ENCODE measurements around the gene POMGNT2. TPM values are rescaled to one million over a fixed set of nuclear protein-coding genes. Genes with fewer than 3 reads are reported as not detected.

Gene POMGNT2
- polyA plus RNA-seq, 4 donors = 19.7 to 31.9 (median 20.7) TPM

GRCh38 chr3:43104039-43104438, 1.8 kb downstream of the POMGNT2 start:
- no peak for DNase-seq (ENCODE audit: low read depth in 4 of 4, low spot score in 3 of 4)

- no peak for DNase-seq (ENCODE audit: low read depth in 4 of 4, low spot score in 3 of 4)
Measured at GRCh38 chr3:43102773-43103480, 3.0 kb downstream of the POMGNT2 start.

GRCh38 chr3:43098761-43099160, 7.1 kb downstream of the POMGNT2 start:
- no peak for DNase-seq (ENCODE audit: low read depth in 4 of 4, low spot score in 3 of 4)

- DNase-seq (ENCODE audit: low read depth in 4 of 4, low spot score in 3 of 4) = no peak
Measured at GRCh38 chr3:43097400-43098080, 8.3 kb downstream of the POMGNT2 start.

GRCh38 chr3:43096761-43097160, 9.1 kb downstream of the POMGNT2 start:
- DNase-seq (ENCODE audit: low read depth in 4 of 4, low spot score in 3 of 4) = no peak

DNA sequence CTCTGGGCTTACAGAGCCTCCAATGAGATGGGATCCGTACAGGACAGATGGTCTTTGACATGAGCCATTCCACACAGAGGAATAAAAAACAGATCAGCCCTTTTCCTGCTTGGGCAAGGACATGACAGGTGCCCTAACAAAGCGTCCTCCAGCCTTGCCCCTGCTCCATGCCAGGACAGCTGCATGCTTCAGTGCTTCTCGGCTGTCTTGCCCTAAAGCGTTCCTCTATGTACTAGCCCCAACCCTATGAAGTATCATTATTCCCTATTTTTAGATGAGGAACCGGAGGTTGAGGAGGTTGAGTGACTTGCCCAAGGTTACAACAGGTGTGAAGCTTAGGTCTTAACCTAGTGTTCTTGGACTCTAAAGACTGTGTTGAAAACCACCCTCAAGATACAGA, 10.5 kb downstream of the POMGNT2 start:
- no peak for DNase-seq (ENCODE audit: low read depth in 4 of 4, low spot score in 3 of 4)

- DNase-seq (ENCODE audit: low read depth in 4 of 4, low spot score in 3 of 4) = no peak
Measured at GRCh38 chr3:43094851-43095250, 11.0 kb downstream of the POMGNT2 start.

GRCh38 chr3:43094381-43094780, 11.5 kb downstream of the POMGNT2 start:
- DNase-seq (ENCODE audit: low read depth in 4 of 4, low spot score in 3 of 4) = no peak

DNA sequence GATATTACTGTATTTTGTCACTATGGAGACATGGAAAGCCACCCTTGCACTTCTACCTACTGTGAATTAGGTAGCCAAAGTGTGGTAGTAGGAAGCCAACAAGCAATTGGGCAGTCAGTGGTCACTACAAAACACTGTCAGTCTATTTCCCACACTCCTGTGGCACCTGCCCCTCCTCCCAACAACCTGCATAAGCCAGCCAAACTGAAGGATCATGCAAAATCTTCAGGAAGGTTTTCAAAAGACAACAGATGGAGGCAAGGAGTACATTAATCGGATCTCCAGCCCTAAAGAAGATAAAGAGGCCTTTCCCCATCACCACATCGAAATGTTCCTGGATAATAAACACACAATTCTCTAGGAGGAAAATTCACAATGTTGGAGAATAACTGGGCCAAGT, 11.9 kb downstream of the POMGNT2 start:
- DNase-seq (ENCODE audit: low read depth in 4 of 4, low spot score in 3 of 4) = no peak

GRCh38 chr3:43093006-43093405, 12.9 kb downstream of the POMGNT2 start:
- no peak for DNase-seq (ENCODE audit: low read depth in 4 of 4, low spot score in 3 of 4)

- DNase-seq (ENCODE audit: low read depth in 4 of 4, low spot score in 3 of 4) = no peak
Measured at GRCh38 chr3:43091481-43091880, 14.4 kb downstream of the POMGNT2 start.

GRCh38 chr3:43090238-43090637, 15.6 kb downstream of the POMGNT2 start:
- DNase-seq (ENCODE audit: low read depth in 4 of 4, low spot score in 3 of 4) = no peak

DNA sequence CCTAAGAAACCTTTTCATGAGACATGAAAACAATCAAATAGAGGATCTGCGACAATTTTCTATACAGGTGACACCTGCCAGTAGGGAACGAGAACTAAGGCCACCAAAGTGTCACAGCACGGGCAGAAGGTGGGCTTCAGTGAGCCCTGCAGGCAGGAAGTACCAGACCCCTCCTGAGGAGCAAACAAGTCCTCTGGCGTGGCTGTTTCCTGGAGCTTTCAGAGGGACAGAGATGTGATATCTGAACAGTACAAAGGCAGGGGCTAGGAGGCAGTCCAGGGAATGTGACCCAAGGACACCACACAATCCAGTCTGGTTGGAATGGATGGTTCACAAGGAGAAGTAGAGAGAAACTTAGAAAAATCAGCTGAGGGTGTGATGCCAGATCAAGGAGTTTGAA, 16.8 kb downstream of the POMGNT2 start:
- DNase-seq (ENCODE audit: low read depth in 4 of 4, low spot score in 3 of 4) = no peak

DNA sequence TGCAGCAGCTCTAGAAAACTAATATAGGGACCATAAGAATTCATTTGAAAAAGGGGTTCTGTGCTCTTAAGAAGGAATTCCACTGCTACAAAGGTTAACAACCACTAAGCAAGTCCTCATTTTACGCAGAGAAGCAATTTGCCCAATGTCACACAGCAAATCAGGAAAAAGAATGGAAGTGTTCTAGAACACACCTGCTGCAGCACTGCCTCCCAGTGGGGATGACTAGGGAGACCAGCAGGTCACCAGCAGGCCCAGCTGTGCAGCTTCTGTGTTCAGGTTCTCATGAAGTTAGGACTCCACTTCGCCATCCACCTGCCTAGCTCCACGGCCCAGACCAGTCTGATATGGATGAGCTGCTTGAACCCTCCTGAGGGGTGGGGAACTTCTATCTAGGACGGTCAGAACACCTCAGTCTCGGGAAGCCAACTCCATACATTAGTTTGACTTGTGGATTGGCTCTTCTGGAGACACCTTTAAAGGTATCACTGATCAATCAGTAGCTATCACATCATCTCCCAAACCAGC, 18.6 kb downstream of the POMGNT2 start:
- DNase-seq (ENCODE audit: low read depth in 4 of 4, low spot score in 3 of 4) = no peak

- no peak for DNase-seq (ENCODE audit: low read depth in 4 of 4, low spot score in 3 of 4)
Measured at GRCh38 chr3:43086460-43087165, 19.3 kb downstream of the POMGNT2 start.

DNA sequence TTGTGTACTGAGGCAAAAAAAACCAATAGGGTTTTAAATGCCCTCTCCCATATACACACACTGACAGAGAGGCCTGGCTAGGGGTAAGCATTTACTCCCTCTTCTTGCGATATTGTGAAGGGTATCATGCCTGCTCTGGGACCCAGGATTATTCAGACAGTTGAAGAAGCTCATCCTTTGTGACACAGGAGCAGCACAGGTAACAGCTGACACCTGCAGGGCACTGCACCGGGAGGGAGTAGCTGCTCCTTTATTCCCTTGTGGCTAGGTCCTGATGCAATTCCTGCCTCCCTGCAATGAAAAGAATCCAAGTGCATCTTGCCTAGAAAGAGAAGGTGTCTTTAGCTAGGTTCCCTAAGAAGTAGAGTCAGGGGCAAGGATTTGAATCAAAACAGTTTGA, 23.4 kb downstream of the POMGNT2 start:
- no peak for DNase-seq (ENCODE audit: low read depth in 4 of 4, low spot score in 3 of 4)

GRCh38 chr3:43081796-43082195, 24.1 kb downstream of the POMGNT2 start:
- no peak for DNase-seq (ENCODE audit: low read depth in 4 of 4, low spot score in 3 of 4)

- no peak for DNase-seq (ENCODE audit: low read depth in 4 of 4, low spot score in 3 of 4)
Measured at GRCh38 chr3:43080726-43081568, 24.9 kb downstream of the POMGNT2 start.

GRCh38 chr3:43079536-43080332, 26.1 kb downstream of the POMGNT2 start:
- DNase-seq (ENCODE audit: low read depth in 4 of 4, low spot score in 3 of 4) = no peak

GRCh38 chr3:43077707-43078106, 28.2 kb downstream of the POMGNT2 start:
- no peak for DNase-seq (ENCODE audit: low read depth in 4 of 4, low spot score in 3 of 4)

All from left renal pelvis (tissue), 4 donors.